ENCODE results near the gene PDIA2. TPM values are rescaled to one million over a fixed set of nuclear protein-coding genes. Genes with fewer than 3 reads are reported as not detected.

Gene PDIA2
- total RNA-seq, 1 experiment from 2014 or later: not detected

DNA sequence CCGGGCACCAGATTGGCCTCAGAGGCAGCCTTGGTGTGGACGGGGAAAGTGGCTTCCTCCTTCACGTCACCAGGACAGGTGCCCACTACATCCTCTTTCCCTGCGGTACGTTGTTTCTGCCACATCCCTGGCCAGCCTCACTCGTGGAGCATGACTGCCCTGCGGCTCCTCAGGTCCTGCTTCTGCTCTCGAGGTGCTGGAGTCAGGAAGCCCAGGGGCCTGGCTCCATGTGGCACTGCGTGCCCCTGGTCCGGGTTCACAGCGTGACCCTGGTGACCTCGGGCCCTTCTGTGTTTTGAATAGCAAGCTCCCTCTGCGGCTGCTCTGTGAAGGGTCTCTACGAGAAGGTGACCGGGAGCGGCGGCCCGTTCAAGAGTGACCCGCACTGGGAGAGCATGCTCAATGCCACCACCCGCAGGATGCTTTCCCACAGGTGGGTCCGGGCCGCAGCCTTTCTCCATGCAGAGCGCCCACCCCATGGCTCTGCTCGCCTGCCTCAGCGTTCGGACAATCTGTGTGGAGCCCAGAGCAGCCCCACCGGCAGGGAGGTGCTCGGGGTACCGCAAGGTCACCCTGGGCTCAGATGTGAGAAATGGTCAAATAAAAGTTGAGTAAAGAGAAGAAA is 20.7 kb upstream of the PDIA2 start:
- Histone ChIP-seq H3K4me2 (no peak overlapping the region), H3K9me3 (ENCODE audit: insufficient read depth, low read depth) (no peaks in the 10 kb centered on the region), H3K79me2 (ENCODE audit: low read depth) (no peaks in the 10 kb centered on the region), H3K27ac (no peak overlapping the region), H3K4me3 (no peak overlapping the region), H3F3A (ENCODE audit: insufficient read depth, low read depth) (no peaks in the 10 kb centered on the region), H4K20me1 (ENCODE audit: insufficient read depth) (no peaks in the 10 kb centered on the region), H3K36me3 (ENCODE audit: low read depth) (no peaks in the 10 kb centered on the region), H2AFZ (no peak overlapping the region), H3K9me2 (ENCODE audit: insufficient read depth) (no peaks in the 10 kb centered on the region), H3K27me3 (ENCODE audit: insufficient read depth, low read depth) (no peaks in the 10 kb centered on the region), H3K4me1 (replicated peaks; ENCODE audit: insufficient read depth) (no peaks in the 10 kb centered on the region)
- intact Hi-C loops (cut with micrococcal nuclease; ENCODE audit: unreplicated experiment): no loop called here
- no peak for DNase-seq
- no TSS peak for BruUV-seq (replicated peaks)
- CTCF ChIA-PET: no interaction called here
- TF ChIP-seq EZH2 (IDR thresholded peaks at IDR 0.05; ENCODE audit: low read depth): no peak
- TF ChIP-seq, protein P1, sequence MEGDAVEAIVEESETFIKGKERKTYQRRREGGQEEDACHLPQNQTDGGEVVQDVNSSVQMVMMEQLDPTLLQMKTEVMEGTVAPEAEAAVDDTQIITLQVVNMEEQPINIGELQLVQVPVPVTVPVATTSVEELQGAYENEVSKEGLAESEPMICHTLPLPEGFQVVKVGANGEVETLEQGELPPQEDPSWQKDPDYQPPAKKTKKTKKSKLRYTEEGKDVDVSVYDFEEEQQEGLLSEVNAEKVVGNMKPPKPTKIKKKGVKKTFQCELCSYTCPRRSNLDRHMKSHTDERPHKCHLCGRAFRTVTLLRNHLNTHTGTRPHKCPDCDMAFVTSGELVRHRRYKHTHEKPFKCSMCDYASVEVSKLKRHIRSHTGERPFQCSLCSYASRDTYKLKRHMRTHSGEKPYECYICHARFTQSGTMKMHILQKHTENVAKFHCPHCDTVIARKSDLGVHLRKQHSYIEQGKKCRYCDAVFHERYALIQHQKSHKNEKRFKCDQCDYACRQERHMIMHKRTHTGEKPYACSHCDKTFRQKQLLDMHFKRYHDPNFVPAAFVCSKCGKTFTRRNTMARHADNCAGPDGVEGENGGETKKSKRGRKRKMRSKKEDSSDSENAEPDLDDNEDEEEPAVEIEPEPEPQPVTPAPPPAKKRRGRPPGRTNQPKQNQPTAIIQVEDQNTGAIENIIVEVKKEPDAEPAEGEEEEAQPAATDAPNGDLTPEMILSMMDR (conservative IDR thresholded peaks at IDR 0.05): no peak
- POLR2A ChIA-PET (ENCODE audit: unreplicated experiment): no interaction called here

DNA sequence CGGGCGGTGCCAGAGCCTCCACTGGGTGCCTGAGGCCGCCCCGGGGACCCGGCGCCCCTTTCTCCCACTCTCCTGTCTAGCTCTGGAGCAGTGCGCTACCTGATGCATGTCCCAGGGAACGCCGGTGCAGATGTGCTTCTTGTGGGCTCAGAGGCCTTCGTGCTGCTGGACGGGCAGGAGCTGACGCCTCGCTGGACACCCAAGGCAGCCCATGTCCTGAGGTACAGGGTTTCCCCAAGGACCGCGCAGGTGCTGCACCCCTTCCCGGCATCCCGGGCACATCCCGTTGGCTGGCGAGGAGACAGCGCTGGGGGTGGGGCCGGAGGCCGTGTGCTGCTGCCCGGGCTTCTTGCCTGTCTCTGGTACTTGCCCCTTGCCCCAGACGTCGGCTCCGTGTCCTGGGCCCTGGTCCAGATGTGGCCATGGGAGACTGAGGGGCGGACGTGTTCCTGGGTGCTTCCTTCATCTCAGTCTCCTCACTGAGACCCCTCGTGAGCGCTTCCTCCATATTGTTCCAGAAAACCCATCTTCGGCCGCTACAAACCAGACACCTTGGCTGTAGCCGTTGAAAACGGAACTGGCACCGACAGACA is 19.7 kb upstream of the PDIA2 start:
- intact Hi-C loops (cut with micrococcal nuclease; ENCODE audit: unreplicated experiment): no loop called here
- H3K27me3 ChIP-seq (ENCODE audit: insufficient read depth, low read depth): no peaks in the 10 kb centered on the region
- no TSS peak for BruUV-seq (replicated peaks)
- POLR2A ChIA-PET (ENCODE audit: unreplicated experiment): no interaction called here
- H3K4me1 ChIP-seq (replicated peaks; ENCODE audit: insufficient read depth): no peaks in the 10 kb centered on the region
- CTCF ChIA-PET: no interaction called here
- no peaks in the 10 kb centered on the region for H3K36me3 ChIP-seq (ENCODE audit: low read depth)
- no peaks in the 10 kb centered on the region for H4K20me1 ChIP-seq (ENCODE audit: insufficient read depth)
- H2AFZ ChIP-seq: no peak overlapping the region
- H3F3A ChIP-seq (ENCODE audit: insufficient read depth, low read depth): no peaks in the 10 kb centered on the region
- no peak for DNase-seq
- H3K9me3 ChIP-seq (ENCODE audit: insufficient read depth, low read depth): no peaks in the 10 kb centered on the region
- no peaks in the 10 kb centered on the region for H3K9me2 ChIP-seq (ENCODE audit: insufficient read depth)
- no peak overlapping the region for H3K4me2 ChIP-seq
- no peak overlapping the region for H3K4me3 ChIP-seq
- no peak overlapping the region for H3K27ac ChIP-seq
- TF ChIP-seq, protein P1 (conservative IDR thresholded peaks at IDR 0.05): no peak
- no peak for TF ChIP-seq EZH2 (IDR thresholded peaks at IDR 0.05; ENCODE audit: low read depth)
- no peaks in the 10 kb centered on the region for H3K79me2 ChIP-seq (ENCODE audit: low read depth)

DNA sequence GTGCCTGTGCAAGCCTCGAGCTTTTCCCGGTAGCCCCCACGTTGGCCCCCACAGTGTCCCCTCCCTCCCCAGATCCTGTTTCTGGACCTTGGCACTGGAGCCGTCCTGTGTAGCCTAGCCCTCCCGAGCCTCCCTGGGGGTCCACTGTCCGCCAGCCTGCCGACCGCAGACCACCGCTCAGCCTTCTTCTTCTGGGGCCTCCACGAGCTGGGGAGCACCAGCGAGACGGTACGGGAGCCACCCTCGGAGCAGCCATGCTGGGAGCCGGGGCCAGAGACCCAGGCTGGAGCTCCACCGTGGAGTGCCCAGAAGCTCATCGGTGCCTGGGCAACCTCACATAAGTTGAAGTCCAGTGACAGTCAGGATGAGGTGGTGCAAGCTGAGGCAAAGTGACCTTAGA is 19.0 kb upstream of the PDIA2 start:
- H2AFZ ChIP-seq: no peak overlapping the region
- no peaks in the 10 kb centered on the region for H3F3A ChIP-seq (ENCODE audit: insufficient read depth, low read depth)

More for the DNA sequence above, 19.0 kb upstream of the PDIA2 start:
- Histone ChIP-seq H3K4me3 (no peak overlapping the region), H3K79me2 (ENCODE audit: low read depth) (no peaks in the 10 kb centered on the region), H3K27ac (no peak overlapping the region), H3K27me3 (ENCODE audit: insufficient read depth, low read depth) (no peaks in the 10 kb centered on the region), H3K4me1 (replicated peaks; ENCODE audit: insufficient read depth) (no peaks in the 10 kb centered on the region), H3K9me2 (ENCODE audit: insufficient read depth) (no peaks in the 10 kb centered on the region), H3K4me2 (no peak overlapping the region), H3K9me3 (ENCODE audit: insufficient read depth, low read depth) (no peaks in the 10 kb centered on the region), H4K20me1 (ENCODE audit: insufficient read depth) (no peaks in the 10 kb centered on the region), H3K36me3 (ENCODE audit: low read depth) (no peaks in the 10 kb centered on the region)
- no peak for TF ChIP-seq EZH2 (IDR thresholded peaks at IDR 0.05; ENCODE audit: low read depth)
- TF ChIP-seq, protein P1 (conservative IDR thresholded peaks at IDR 0.05): no peak
- ChIA-PET CTCF (no interaction called here), POLR2A (ENCODE audit: unreplicated experiment) (no interaction called here)
- intact Hi-C loops (cut with micrococcal nuclease; ENCODE audit: unreplicated experiment): no loop called here
- BruUV-seq (replicated peaks): no TSS peak
- DNase-seq: no peak
